A549 (cell line): ENCODE data around the gene THSD7A. TPM values are rescaled to one million over a fixed set of nuclear protein-coding genes. Genes with fewer than 3 reads are reported as not detected.

Source experiments
- ATAC-seq, 2 experiments: fragments of 200-7000 bp in 1 of 2; fragments of >200 bp in 1 of 2; cut with Nextera tagmentation in 1 of 2; cut with Tn5 transposase in 1 of 2; 3 replicates each; pipeline versions ENCODE4 v1.8.0 to v1.9.1; 2018 to 2020; ENCODE audit warnings: mild to moderate bottlenecking in 1 of 2, moderate library complexity in 1 of 2
- CTCF ChIA-PET: fragments of 300-600 bp; sonication (Branson Sonifier 250); formaldehyde crosslinking; extraction: SDS; loops from one replicate; lab custom pipeline; 2021; ENCODE audit warnings: antibody characterized with exemption, inconsistent platforms; lab: Yijun Ruan, JAX
- POLR2A ChIA-PET: fragments of 350-600 bp; formaldehyde crosslinking; extraction: SDS; loops from one replicate; lab custom pipeline; 2021; ENCODE audit warnings: antibody characterized with exemption, inconsistent platforms; lab: Yijun Ruan, JAX
- DNase-seq, 2 experiments: peaks; one replicate each; pipeline versions ENCODE4 v3.0.0 to v3.0.0-alpha.2; 2011 to 2016; ENCODE audit warnings: low read depth in 1 of 2, low spot score in 1 of 2
- FAIRE-seq: peaks from 2 replicates; lab custom pipeline; 2011; peaks lifted over from hg19 to GRCh38; lab: Jason Lieb, UNC
- H3K27ac ChIP-seq, 2 experiments: fragments of >200 bp; sonication (Bioruptor Twin); formaldehyde crosslinking; 3 replicates each; pipeline ENCODE4 v1.5.1; 2016 to 2017
- H3K4me1 ChIP-seq: fragments of >200 bp; sonication (Bioruptor Twin); formaldehyde crosslinking; 3 replicates; pipeline ENCODE4 v1.6.1; 2016
- H3K4me2 ChIP-seq: fragments of >200 bp; sonication (Bioruptor Twin); formaldehyde crosslinking; 3 replicates; pipeline ENCODE4 v1.6.1; 2016
- H3K4me3 ChIP-seq: fragments of >200 bp; sonication (Bioruptor Twin); formaldehyde crosslinking; 3 replicates; pipeline ENCODE4 v1.5.1; 2016
- H3K9me3 ChIP-seq: fragments of >200 bp; sonication (Bioruptor Twin); formaldehyde crosslinking; 3 replicates; pipeline ENCODE4 v1.6.1; 2016
- BCL3 ChIP-seq: fragments of >200 bp; sonication (Bioruptor Twin); formaldehyde crosslinking; IDR thresholded peaks from 3 replicates; pipeline ENCODE4 v1.6.1; 2016
- BHLHE40 ChIP-seq: IDR thresholded peaks from 2 replicates; pipeline ENCODE4 v1.6.1; 2012; ENCODE audit warnings: low read depth, low read length, inconsistent platforms
- CEBPB ChIP-seq, 2 experiments: fragments of >200 bp in 1 of 2; sonication (Bioruptor Twin) in 1 of 2; formaldehyde crosslinking in 1 of 2; IDR thresholded peaks; 2 replicates each; pipeline ENCODE4 v1.6.1; 2012 to 2016
- ELK1 ChIP-seq: fragments of 150-350 bp; IDR thresholded peaks from 2 replicates; pipeline ENCODE4 v1.6.1; 2014; ENCODE audit warnings: low read depth, mild to moderate bottlenecking, low read length
- FOSB ChIP-seq: fragments of 250-450 bp; sonication (Bioruptor Pico); IDR thresholded peaks from 2 replicates; pipeline ENCODE4 v1.5.0; 2020; ENCODE audit warnings: mild to moderate bottlenecking, moderate library complexity
- FOXS1 ChIP-seq: fragments of 250-450 bp; sonication (Bioruptor Pico); IDR thresholded peaks from 2 replicates; pipeline ENCODE4 v1.5.0; 2020; ENCODE audit warnings: mild to moderate bottlenecking, moderate library complexity
- GATA3 ChIP-seq: IDR thresholded peaks from 2 replicates; pipeline ENCODE4 v1.6.1; 2012; ENCODE audit warnings: borderline replicate concordance
- HEYL ChIP-seq: fragments of 250-450 bp; sonication (Bioruptor Pico); IDR thresholded peaks from 2 replicates; pipeline ENCODE4 v1.8.0; 2021; ENCODE audit warnings: mild to moderate bottlenecking, moderate library complexity
- HMGXB4 ChIP-seq: fragments of 250-450 bp; sonication (Bioruptor Pico); IDR thresholded peaks from 2 replicates; pipeline ENCODE4 v1.5.0; 2021; ENCODE audit warnings: mild to moderate bottlenecking, moderate library complexity, borderline replicate concordance
- HOXB5 ChIP-seq: fragments of 250-450 bp; sonication (Bioruptor Pico); IDR thresholded peaks from 2 replicates; pipeline ENCODE4 v1.5.0; 2020; ENCODE audit warnings: mild to moderate bottlenecking, moderate library complexity
- JUN ChIP-seq, 2 experiments: fragments of >200 bp; sonication (Bioruptor Twin); formaldehyde crosslinking; IDR thresholded peaks; 2 replicates in 1 of 2; 3 replicates in 1 of 2; pipeline ENCODE4 v1.6.1; 2016 to 2017
- JUNB ChIP-seq: fragments of >200 bp; sonication (Bioruptor Twin); formaldehyde crosslinking; IDR thresholded peaks from 2 replicates; pipeline ENCODE4 v1.6.1; 2016
- KDM1A ChIP-seq: fragments of 200-600 bp; sonication (generic); IDR thresholded peaks from 2 replicates; pipeline ENCODE4 v1.6.1; 2016; ENCODE audit warnings: low read depth, mild to moderate bottlenecking
- KDM5A ChIP-seq: fragments of 200-600 bp; sonication (generic); IDR thresholded peaks from 2 replicates; pipeline ENCODE4 v1.6.1; 2016; ENCODE audit warnings: antibody characterized with exemption, mild to moderate bottlenecking
- MAFK ChIP-seq: fragments of 450-650 bp; IDR thresholded peaks from 2 replicates; pipeline ENCODE4 v1.6.1; 2014; ENCODE audit not compliant: partially characterized antibody
- NPAS2 ChIP-seq: fragments of 250-450 bp; sonication (Bioruptor Pico); IDR thresholded peaks from 2 replicates; pipeline ENCODE4 v1.8.0; 2022; ENCODE audit warnings: mild to moderate bottlenecking, moderate library complexity, borderline replicate concordance
- PHF8 ChIP-seq: fragments of 200-600 bp; sonication (generic); IDR thresholded peaks from 2 replicates; pipeline ENCODE4 v1.6.1; 2016; ENCODE audit warnings: low read depth, mild to moderate bottlenecking, antibody characterized with exemption, moderate library complexity, borderline replicate concordance
- POLR2A ChIP-seq: IDR thresholded peaks from 2 replicates; pipeline ENCODE4 v1.6.1; 2012; ENCODE audit warnings: mild to moderate bottlenecking, low read length
- RAD21 ChIP-seq, 2 experiments: fragments of >200 bp in 1 of 2; sonication (Bioruptor Twin) in 1 of 2; formaldehyde crosslinking in 1 of 2; IDR thresholded peaks in 1 of 2; conservative IDR thresholded peaks in 1 of 2; 2 replicates in 1 of 2; 3 replicates in 1 of 2; pipeline ENCODE4 v1.6.1; 2012 to 2018; ENCODE audit warnings: inconsistent platforms in 1 of 2
- RARB ChIP-seq: fragments of 250-450 bp; sonication (Bioruptor Pico); IDR thresholded peaks from 2 replicates; pipeline ENCODE4 v1.8.0; 2021; ENCODE audit warnings: mild to moderate bottlenecking, moderate library complexity
- SMC3 ChIP-seq: fragments of >200 bp; sonication (Bioruptor Twin); formaldehyde crosslinking; IDR thresholded peaks from 3 replicates; pipeline ENCODE4 v1.6.1; 2018; ENCODE audit warnings: inconsistent platforms
- TFCP2L1 ChIP-seq: fragments of 250-450 bp; sonication (Bioruptor Pico); IDR thresholded peaks from 2 replicates; pipeline ENCODE4 v1.5.0; 2021; ENCODE audit warnings: mild to moderate bottlenecking
- TP53 ChIP-seq: fragments of 250-450 bp; sonication (Bioruptor Pico); IDR thresholded peaks from 2 replicates; pipeline ENCODE4 v1.5.0; 2021; ENCODE audit warnings: mild to moderate bottlenecking, moderate library complexity
- USF2 ChIP-seq: fragments of 450-650 bp; IDR thresholded peaks from 2 replicates; pipeline ENCODE4 v1.6.1; 2014; ENCODE audit warnings: antibody characterized with exemption
- ZC3H11A ChIP-seq: fragments of 450-650 bp; IDR thresholded peaks from 2 replicates; pipeline ENCODE4 v1.6.1; 2014; ENCODE audit warnings: antibody characterized with exemption, mild to moderate bottlenecking
- ZSCAN20 ChIP-seq: fragments of 250-450 bp; sonication (Bioruptor Pico); IDR thresholded peaks from 2 replicates; pipeline ENCODE4 v1.8.0; 2022; ENCODE audit warnings: mild to moderate bottlenecking, moderate library complexity
- WGBS: methylation state at CpG from one replicate; pipeline ENCODE4 v1.1.6; 2017; ENCODE audit errors: missing lambda C conversion rate; 5-methylcytosine and 5-hydroxymethylcytosine counted together
- polyA plus RNA-seq, 4 experiments: library from polyadenylated mRNA; depleted of rRNA in 3 of 4; stranded (reverse); fragments of >200 nt; fragmentation: RNase III in 1 of 4; extraction: RNeasy Plus Mini Kit Qiagen cat#74134 plus additional on column Dnase treatment in 1 of 4; gene quantifications; 2 replicates in 3 of 4; 3 replicates in 1 of 4; pipeline ENCODE4 v1.2.3, GENCODE V29; 2011 to 2017

The THSD7A gene
- polyA plus RNA-seq, 2 of the 4 experiments (the other 2 are of a cell fraction) = 5.7 to 11.8 TPM

GRCh38 chr7:11430112-11430511, 401.9 kb downstream of the THSD7A start:
- WGBS = 49% methylated on average over 2 of the region's 2 CpGs
- FAIRE-seq (no peak), DNase-seq (no peak), ATAC-seq (no peak)
- Histone ChIP-seq H3K4me2 (no peak overlapping the region), H3K9me3 (no peaks in the 10 kb centered on the region), H3K27ac (no peak overlapping the region), H3K4me1 (0 out of 3 replicates have a peak, but pooled peaks cover 4% of the 10 kb centered on the region), H3K4me3 (no peak overlapping the region)
- POLR2A ChIA-PET = no interaction called here
- TF ChIP-seq USF2 (no peak), FOXS1 (CRISPR knock-in tag) (no peak), KDM1A (no peak), ELK1 (no peak), ZSCAN20 (CRISPR knock-in tag) (no peak), HOXB5 (CRISPR knock-in tag) (no peak), HEYL (CRISPR knock-in tag) (no peak), TP53 (CRISPR knock-in tag) (no peak), ZC3H11A (no peak), TFCP2L1 (CRISPR knock-in tag) (no peak), SMC3 (no peak), PHF8 (no peak), GATA3 (no peak), JUNB (no peak)
- CTCF ChIA-PET = no interaction called here

GRCh38 chr7:11428877-11429581, 403.0 kb downstream of the THSD7A start:
- Histone ChIP-seq H3K9me3 (no peaks in the 10 kb centered on the region), H3K4me1 (0 out of 3 replicates have a peak, but pooled peaks cover 4% of the 10 kb centered on the region), H3K4me2 (no peak overlapping the region), H3K27ac (0 out of 6 replicates have a peak overlapping the region, but pooled peaks of 1 of the 2 experiments have one; percentile 16), H3K4me3 (no peak overlapping the region)
- ChIA-PET POLR2A (no interaction called here), CTCF (interaction anchor here (0.9 to 1.2 kb wide), 4 partner anchors 402 to 1061 kb away, joined by 3 to 6 read pairs (median 4); partner anchors contain the start of gene THSD7A)
- 85% methylated on average over 6 of the region's 6 CpGs for WGBS
- FAIRE-seq = no peak
- no peak for ATAC-seq
- DNase-seq = no peak
- no peak for TF ChIP-seq ZSCAN20 (CRISPR knock-in tag)
- TF ChIP-seq CEBPB (IDR thresholded peaks at IDR 0.05) = no peak
- TF ChIP-seq JUN (IDR thresholded peaks at IDR 0.05) = no peak
- TF ChIP-seq RAD21 (conservative IDR thresholded peaks at IDR 0.05 in 1 of 2, IDR thresholded peaks at IDR 0.05 in 1 of 2) = no peak
- TF ChIP-seq RARB (CRISPR knock-in tag) = no peak
- TF ChIP-seq FOSB (CRISPR knock-in tag) = no peak
- no peak for TF ChIP-seq NPAS2 (CRISPR knock-in tag)
- TF ChIP-seq BHLHE40 = no peak
- TF ChIP-seq HMGXB4 = no peak
- no peak for TF ChIP-seq KDM5A
- TF ChIP-seq MAFK = no peak
- no peak for TF ChIP-seq BCL3
- TF ChIP-seq POLR2A = no peak
